Measurements from ENCODE around the gene MARCHF4. TPM values are rescaled to one million over a fixed set of nuclear protein-coding genes. Genes with fewer than 3 reads are reported as not detected.

MARCHF4 gene
- total and polyA plus RNA-seq, 2 donors (not counting 1 experiment from before 2014, with no cell fraction given): 1.3 to 3.6 TPM

DNA sequence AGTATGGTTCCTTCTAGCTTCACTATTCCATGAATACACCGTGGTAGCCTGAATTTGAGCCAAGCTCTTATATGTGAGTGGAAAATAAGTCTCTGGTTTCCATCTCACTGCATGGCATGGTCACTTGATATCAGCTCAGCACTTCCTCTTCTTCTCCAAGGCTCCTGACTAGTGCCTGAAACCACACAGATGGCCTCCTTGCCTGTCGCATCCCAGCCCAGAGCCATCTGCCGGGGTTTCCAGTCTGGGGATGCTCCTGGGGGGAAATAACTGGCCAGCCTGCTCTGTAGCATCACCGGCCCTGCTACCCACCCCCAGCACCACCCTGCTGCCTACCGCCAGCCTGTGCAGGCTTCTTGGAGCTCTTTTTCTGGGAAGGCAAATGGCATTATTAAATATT, 7.7 kb upstream of the MARCHF4 start:
- H3K4me2 ChIP-seq (ENCODE audit: extremely low read depth, insufficient read depth, low read length): no peak overlapping the region
- no peaks in the 10 kb centered on the region for H3K79me2 ChIP-seq (ENCODE audit: control insufficient read depth, insufficient read depth, low read length)
- H3K27me3 ChIP-seq (ENCODE audit: control insufficient read depth, insufficient read depth, low read length): no peaks in the 10 kb centered on the region
- H3K9ac ChIP-seq (ENCODE audit: insufficient read depth, low read length): no peak overlapping the region
- H3K4me3 ChIP-seq (replicated peaks in 1 of 4; ENCODE audit: control extremely low read depth in 1 of 4, insufficient read depth in 1 of 4, low read depth in 3 of 4, low read length in 4 of 4): no peak overlapping the region
- H3K36me3 ChIP-seq (ENCODE audit: control insufficient read depth, insufficient read depth, low read length): no peaks in the 10 kb centered on the region
- H2AFZ ChIP-seq (ENCODE audit: low read length): no peak overlapping the region
- H3K27ac ChIP-seq (ENCODE audit: insufficient read depth, low read length): no peak overlapping the region
- no peaks in the 10 kb centered on the region for H3K4me1 ChIP-seq (ENCODE audit: control insufficient read depth, extremely low read depth, insufficient read depth, low read length)
- no peaks in the 10 kb centered on the region for H4K20me1 ChIP-seq (ENCODE audit: control insufficient read depth, extremely low read depth, insufficient read depth, low read length)
- no peaks in the 10 kb centered on the region for H3K9me3 ChIP-seq (ENCODE audit: control insufficient read depth, insufficient read depth, low read depth, low read length)
- no peak for DNase-seq (ENCODE audit: low read depth in 2 of 2)
- TF ChIP-seq CTCF (conservative IDR thresholded peaks at IDR 0.05 in 1 of 2, IDR thresholded peaks at IDR 0.05 in 1 of 2; ENCODE audit: low read depth in 1 of 2, low read length in 2 of 2): no peak
- no peak for TF ChIP-seq EZH2 (IDR thresholded peaks at IDR 0.05; ENCODE audit: low read length, missing control alignments)

- Histone ChIP-seq H3K9me3 (ENCODE audit: control insufficient read depth, insufficient read depth, low read depth, low read length) (no peaks in the 10 kb centered on the region), H3K79me2 (ENCODE audit: control insufficient read depth, insufficient read depth, low read length) (peaks cover 8% of the 10 kb centered on the region), H2AFZ (ENCODE audit: low read length) (no peak overlapping the region), H3K4me3 (replicated peaks in 1 of 4; ENCODE audit: control extremely low read depth in 1 of 4, insufficient read depth in 1 of 4, low read depth in 3 of 4, low read length in 4 of 4) (no peak overlapping the region), H3K36me3 (ENCODE audit: control insufficient read depth, insufficient read depth, low read length) (no peaks in the 10 kb centered on the region), H3K27me3 (ENCODE audit: control insufficient read depth, insufficient read depth, low read length) (no peaks in the 10 kb centered on the region), H3K4me2 (ENCODE audit: extremely low read depth, insufficient read depth, low read length) (no peak overlapping the region), H4K20me1 (ENCODE audit: control insufficient read depth, extremely low read depth, insufficient read depth, low read length) (no peaks in the 10 kb centered on the region), H3K27ac (ENCODE audit: insufficient read depth, low read length) (no peak overlapping the region), H3K9ac (ENCODE audit: insufficient read depth, low read length) (no peak overlapping the region), H3K4me1 (ENCODE audit: control insufficient read depth, extremely low read depth, insufficient read depth, low read length) (peaks cover 16% of the 10 kb centered on the region)
- TF ChIP-seq CTCF (conservative IDR thresholded peaks at IDR 0.05 in 1 of 2, IDR thresholded peaks at IDR 0.05 in 1 of 2; ENCODE audit: low read depth in 1 of 2, low read length in 2 of 2): no peak
- no peak for TF ChIP-seq EZH2 (IDR thresholded peaks at IDR 0.05; ENCODE audit: low read length, missing control alignments)
- DNase-seq (ENCODE audit: low read depth in 2 of 2): no peak
These were observed 3.0 kb upstream of the MARCHF4 start for GRCh38 chr2:216375286-216375685.

DNA sequence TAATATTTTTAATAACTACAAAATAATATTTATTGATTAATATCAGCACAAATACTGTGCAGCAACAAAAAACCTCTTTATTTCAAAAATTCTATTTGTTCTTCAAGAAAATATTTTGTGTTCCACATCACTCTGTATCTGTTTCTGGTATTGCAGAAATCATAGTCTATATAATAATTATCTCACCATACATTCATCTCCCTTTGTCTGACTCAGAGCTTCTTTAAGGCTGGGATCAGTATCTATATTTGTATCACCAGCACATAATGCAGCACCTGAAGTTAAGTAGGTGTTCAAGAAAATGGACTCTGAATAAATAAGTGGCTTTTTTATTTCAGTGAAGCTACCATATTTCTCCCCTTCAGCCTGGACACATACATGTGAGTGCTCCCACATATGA, 1.6 kb upstream of the MARCHF4 start:
- no peaks in the 10 kb centered on the region for H3K27me3 ChIP-seq (ENCODE audit: control insufficient read depth, insufficient read depth, low read length)
- TF ChIP-seq CTCF (conservative IDR thresholded peaks at IDR 0.05 in 1 of 2, IDR thresholded peaks at IDR 0.05 in 1 of 2; ENCODE audit: low read depth in 1 of 2, low read length in 2 of 2): no peak
- no peak for TF ChIP-seq EZH2 (IDR thresholded peaks at IDR 0.05; ENCODE audit: low read length, missing control alignments)
- peak in 1 of 2 donors; percentile 24 for DNase-seq (ENCODE audit: low read depth in 2 of 2)
- H3K27ac ChIP-seq (ENCODE audit: insufficient read depth, low read length): peak overlapping the region; percentile 23
- no peaks in the 10 kb centered on the region for H4K20me1 ChIP-seq (ENCODE audit: control insufficient read depth, extremely low read depth, insufficient read depth, low read length)
- no peaks in the 10 kb centered on the region for H3K9me3 ChIP-seq (ENCODE audit: control insufficient read depth, insufficient read depth, low read depth, low read length)
- peaks cover 20% of the 10 kb centered on the region for H3K4me1 ChIP-seq (ENCODE audit: control insufficient read depth, extremely low read depth, insufficient read depth, low read length)
- H3K4me3 ChIP-seq (replicated peaks in 1 of 4; ENCODE audit: control extremely low read depth in 1 of 4, insufficient read depth in 1 of 4, low read depth in 3 of 4, low read length in 4 of 4): no peak overlapping the region
- H3K79me2 ChIP-seq (ENCODE audit: control insufficient read depth, insufficient read depth, low read length): peaks cover 14% of the 10 kb centered on the region
- H3K36me3 ChIP-seq (ENCODE audit: control insufficient read depth, insufficient read depth, low read length): no peaks in the 10 kb centered on the region
- no peak overlapping the region for H2AFZ ChIP-seq (ENCODE audit: low read length)
- no peak overlapping the region for H3K9ac ChIP-seq (ENCODE audit: insufficient read depth, low read length)
- H3K4me2 ChIP-seq (ENCODE audit: extremely low read depth, insufficient read depth, low read length): no peak overlapping the region
